GM10266 (cell line): ENCODE measurements around the gene ITIH4.

Experiments
- DNase-seq: peaks from one replicate; pipeline ENCODE4 v3.0.0; 2012; ENCODE audit errors: extremely low spot score
- TF ChIP-seq, protein P1 (sequence below): IDR thresholded peaks from 2 replicates; pipeline ENCODE4 v1.5.1; 2012; ENCODE audit warnings: mild to moderate bottlenecking, low read depth; ENCODE audit not compliant: control insufficient read depth, insufficient read depth; ENCODE audit errors: missing control alignments

The ITIH4 gene

DNA sequence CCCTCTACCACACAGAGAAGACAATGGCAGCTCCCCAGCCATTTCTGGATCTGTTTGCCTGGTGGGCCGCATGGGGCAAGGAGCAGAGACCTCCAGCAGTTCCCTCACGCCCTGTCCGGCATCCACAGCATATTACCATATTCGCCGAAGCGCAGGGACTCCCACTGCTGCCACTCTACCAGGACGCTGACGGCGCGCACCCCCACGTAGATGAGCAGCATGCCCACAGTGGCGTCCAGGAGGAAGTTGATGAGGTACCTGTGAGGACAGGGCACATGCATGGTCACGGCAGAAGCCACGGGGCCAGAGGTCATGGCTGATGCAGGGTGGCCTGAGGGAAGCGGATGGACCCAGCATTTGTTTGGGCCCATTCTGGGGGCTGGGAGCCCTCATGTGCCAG lies 19.2 kb upstream of the ITIH4 start:
- DNase-seq: no peak
- TF ChIP-seq, protein P1, sequence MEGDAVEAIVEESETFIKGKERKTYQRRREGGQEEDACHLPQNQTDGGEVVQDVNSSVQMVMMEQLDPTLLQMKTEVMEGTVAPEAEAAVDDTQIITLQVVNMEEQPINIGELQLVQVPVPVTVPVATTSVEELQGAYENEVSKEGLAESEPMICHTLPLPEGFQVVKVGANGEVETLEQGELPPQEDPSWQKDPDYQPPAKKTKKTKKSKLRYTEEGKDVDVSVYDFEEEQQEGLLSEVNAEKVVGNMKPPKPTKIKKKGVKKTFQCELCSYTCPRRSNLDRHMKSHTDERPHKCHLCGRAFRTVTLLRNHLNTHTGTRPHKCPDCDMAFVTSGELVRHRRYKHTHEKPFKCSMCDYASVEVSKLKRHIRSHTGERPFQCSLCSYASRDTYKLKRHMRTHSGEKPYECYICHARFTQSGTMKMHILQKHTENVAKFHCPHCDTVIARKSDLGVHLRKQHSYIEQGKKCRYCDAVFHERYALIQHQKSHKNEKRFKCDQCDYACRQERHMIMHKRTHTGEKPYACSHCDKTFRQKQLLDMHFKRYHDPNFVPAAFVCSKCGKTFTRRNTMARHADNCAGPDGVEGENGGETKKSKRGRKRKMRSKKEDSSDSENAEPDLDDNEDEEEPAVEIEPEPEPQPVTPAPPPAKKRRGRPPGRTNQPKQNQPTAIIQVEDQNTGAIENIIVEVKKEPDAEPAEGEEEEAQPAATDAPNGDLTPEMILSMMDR: no peak

DNA sequence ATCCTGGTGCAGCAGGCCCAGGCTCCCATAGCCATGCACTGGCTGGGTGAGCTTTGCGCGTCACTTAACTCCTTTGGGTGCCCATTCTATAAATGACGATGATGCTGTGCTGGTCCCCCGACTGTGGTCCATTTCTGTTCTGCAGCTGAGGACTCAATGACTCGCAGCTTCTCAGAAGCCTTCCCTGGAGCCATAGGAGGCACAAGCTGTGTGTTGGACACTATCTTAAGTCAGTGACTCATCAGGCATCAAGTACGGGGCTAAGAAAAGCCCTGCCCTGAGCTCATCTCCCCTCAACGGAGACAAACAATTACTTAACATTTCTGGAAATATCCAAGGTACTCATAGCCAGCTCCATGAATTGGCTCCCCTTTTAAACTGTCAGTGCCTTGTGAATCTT lies 18.1 kb upstream of the ITIH4 start:
- no peak for DNase-seq
- TF ChIP-seq, protein P1: no peak

GRCh38 chr3:52847726-52848125 lies 17.3 kb upstream of the ITIH4 start:
- TF ChIP-seq, protein P1: no peak

GRCh38 chr3:52847241-52847640 lies 16.8 kb upstream of the ITIH4 start:
- TF ChIP-seq, protein P1: no peak
- no peak for DNase-seq

More at GRCh38 chr3:52847726-52848125, 17.3 kb upstream of the ITIH4 start:
- no peak for DNase-seq

DNA sequence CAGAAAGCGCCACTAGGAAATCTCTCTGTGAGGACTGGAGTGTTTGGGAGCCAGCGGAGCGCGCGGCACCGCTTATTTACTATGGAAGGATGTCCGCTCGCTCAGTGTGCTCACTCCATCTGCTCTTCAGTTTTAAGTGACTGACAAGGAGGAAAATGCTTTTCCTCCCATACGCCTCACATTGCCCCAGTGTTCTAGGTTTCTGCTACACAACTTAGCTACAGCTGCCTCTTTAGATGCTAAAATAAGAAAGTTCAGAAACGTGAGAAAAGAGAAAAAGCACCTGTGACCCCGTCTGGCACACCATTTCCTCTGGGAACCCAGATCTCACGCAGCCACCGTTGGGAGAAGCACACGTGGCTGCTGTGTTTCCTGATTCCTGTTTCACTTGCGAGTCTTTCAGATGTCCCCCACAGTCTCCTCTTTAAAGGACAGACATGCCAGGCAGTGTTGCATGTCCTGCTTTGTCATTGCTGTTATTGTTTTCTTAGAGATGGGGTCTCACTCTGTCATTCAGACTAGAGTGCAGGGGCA lies 16.0 kb upstream of the ITIH4 start:
- no peak for DNase-seq
- TF ChIP-seq, protein P1: no peak

- DNase-seq: no peak
- TF ChIP-seq, protein P1: peak; percentile 37
Observed at GRCh38 chr3:52845691-52846431, 15.4 kb upstream of the ITIH4 start.

- DNase-seq: no peak
- TF ChIP-seq, protein P1: no peak
Observed at GRCh38 chr3:52845157-52845556, 14.7 kb upstream of the ITIH4 start.
